SU-DHL-6 (cell line): ENCODE data around the gene ANKRD49.

Source experiments
- EZH2phosphoT487 ChIP-seq: fragments of 200-600 bp; sonication (generic), shearing (Covaris generic); conservative IDR thresholded peaks from 2 replicates; pipeline ENCODE4 v1.6.1; 2018; ENCODE audit warnings: mild to moderate bottlenecking, antibody characterized with exemption, low read length, moderate library complexity, mixed read lengths
- TF ChIP-seq, protein P1 (sequence below): fragments of 200-600 bp; sonication (generic); IDR thresholded peaks from one replicate; pipeline ENCODE4 v1.5.1; 2017; ENCODE audit warnings: antibody characterized with exemption, mild to moderate bottlenecking, low read length, moderate library complexity; ENCODE audit not compliant: insufficient read depth, poor library complexity, severe bottlenecking

DNA sequence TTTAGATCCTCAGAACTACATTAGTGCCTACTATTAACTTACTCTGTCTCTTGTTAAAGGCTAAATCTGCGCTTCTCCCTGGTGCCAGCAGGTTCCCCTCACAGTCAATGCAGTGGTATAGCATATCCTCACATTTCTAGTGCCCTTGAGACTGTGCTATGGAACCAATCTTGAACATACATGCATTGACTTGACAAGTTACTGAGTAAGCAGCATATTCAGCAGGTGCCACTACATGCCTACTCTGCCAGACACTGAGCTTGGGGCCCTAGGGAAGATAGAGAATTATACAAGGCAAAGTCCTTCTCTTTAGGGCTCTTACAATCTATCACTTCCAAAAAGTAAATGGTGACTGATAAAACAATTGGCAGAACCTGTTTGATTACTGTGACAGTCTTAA is 53.1 kb downstream of the ANKRD49 start:
- TF ChIP-seq, protein P1, sequence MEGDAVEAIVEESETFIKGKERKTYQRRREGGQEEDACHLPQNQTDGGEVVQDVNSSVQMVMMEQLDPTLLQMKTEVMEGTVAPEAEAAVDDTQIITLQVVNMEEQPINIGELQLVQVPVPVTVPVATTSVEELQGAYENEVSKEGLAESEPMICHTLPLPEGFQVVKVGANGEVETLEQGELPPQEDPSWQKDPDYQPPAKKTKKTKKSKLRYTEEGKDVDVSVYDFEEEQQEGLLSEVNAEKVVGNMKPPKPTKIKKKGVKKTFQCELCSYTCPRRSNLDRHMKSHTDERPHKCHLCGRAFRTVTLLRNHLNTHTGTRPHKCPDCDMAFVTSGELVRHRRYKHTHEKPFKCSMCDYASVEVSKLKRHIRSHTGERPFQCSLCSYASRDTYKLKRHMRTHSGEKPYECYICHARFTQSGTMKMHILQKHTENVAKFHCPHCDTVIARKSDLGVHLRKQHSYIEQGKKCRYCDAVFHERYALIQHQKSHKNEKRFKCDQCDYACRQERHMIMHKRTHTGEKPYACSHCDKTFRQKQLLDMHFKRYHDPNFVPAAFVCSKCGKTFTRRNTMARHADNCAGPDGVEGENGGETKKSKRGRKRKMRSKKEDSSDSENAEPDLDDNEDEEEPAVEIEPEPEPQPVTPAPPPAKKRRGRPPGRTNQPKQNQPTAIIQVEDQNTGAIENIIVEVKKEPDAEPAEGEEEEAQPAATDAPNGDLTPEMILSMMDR = no peak
- TF ChIP-seq EZH2phosphoT487 = no peak
